C4-2B (cell line): ENCODE data around the gene PADI1.

Experiments used
- H3K27ac ChIP-seq: fragments of 450-650 bp; 2 replicates; pipeline ENCODE4 v1.5.1; 2017
- CTCF ChIP-seq: fragments of 450-650 bp; conservative IDR thresholded peaks from 2 replicates; pipeline ENCODE4 v1.5.1; 2017; ENCODE audit warnings: mild to moderate bottlenecking
- ZFX ChIP-seq: fragments of 450-650 bp; IDR thresholded peaks from 2 replicates; pipeline ENCODE4 v1.6.1; 2017

The PADI1 gene

GRCh38 chr1:17251701-17252376, 46.9 kb downstream of the PADI1 start:
- no peak overlapping the region for H3K27ac ChIP-seq
- TF ChIP-seq ZFX (no peak), CTCF (no peak)

- no peak for TF ChIP-seq CTCF
- no peak for TF ChIP-seq ZFX
These were observed 50.4 kb downstream of the PADI1 start for GRCh38 chr1:17255336-17255735.

GRCh38 chr1:17258116-17258757, 53.3 kb downstream of the PADI1 start:
- no peak overlapping the region for H3K27ac ChIP-seq
- TF ChIP-seq ZFX (no peak), CTCF (no peak)

More at GRCh38 chr1:17255336-17255735, 50.4 kb downstream of the PADI1 start:
- no peak overlapping the region for H3K27ac ChIP-seq

- no peak overlapping the region for H3K27ac ChIP-seq
- TF ChIP-seq ZFX: no peak
- no peak for TF ChIP-seq CTCF
These were observed 53.8 kb downstream of the PADI1 start for GRCh38 chr1:17258758-17259130.

- TF ChIP-seq ZFX (no peak), CTCF (no peak)
- no peak overlapping the region for H3K27ac ChIP-seq
These were observed 54.4 kb downstream of the PADI1 start for GRCh38 chr1:17259233-17259873.

GRCh38 chr1:17260264-17260663, 55.3 kb downstream of the PADI1 start:
- H3K27ac ChIP-seq: no peak overlapping the region
- TF ChIP-seq ZFX (no peak), CTCF (no peak)

GRCh38 chr1:17260738-17261137, 55.8 kb downstream of the PADI1 start:
- no peak overlapping the region for H3K27ac ChIP-seq
- TF ChIP-seq ZFX (no peak), CTCF (no peak)
